LNCAP (cell line): ENCODE results near the gene RNF144B.

Source experiments
- CTCF ChIP-seq: fragments of 450-650 bp; IDR thresholded peaks from 2 replicates; pipeline ENCODE4 v1.5.1; 2017; ENCODE audit warnings: mild to moderate bottlenecking

RNF144B gene

GRCh38 chr6:18457065-18457737 is 70.1 kb downstream of the RNF144B start:
- no peak for TF ChIP-seq CTCF

- TF ChIP-seq CTCF, result no peak
Measured at GRCh38 chr6:18463429-18463828, 76.3 kb downstream of the RNF144B start.

GRCh38 chr6:18464176-18464575 is 77.0 kb downstream of the RNF144B start:
- no peak for TF ChIP-seq CTCF

- TF ChIP-seq CTCF, result no peak
Measured at GRCh38 chr6:18465410-18466154, 78.4 kb downstream of the RNF144B start.

GRCh38 chr6:18467741-18468502 is 80.8 kb downstream of the RNF144B start:
- no peak for TF ChIP-seq CTCF

GRCh38 chr6:18468503-18468843 is 81.3 kb downstream of the RNF144B start:
- no peak for TF ChIP-seq CTCF

- TF ChIP-seq CTCF, result no peak
Measured at GRCh38 chr6:18469536-18469935, 82.4 kb downstream of the RNF144B start.
